Measurements from ENCODE around the gene ZNF644.

The ZNF644 gene

DNA sequence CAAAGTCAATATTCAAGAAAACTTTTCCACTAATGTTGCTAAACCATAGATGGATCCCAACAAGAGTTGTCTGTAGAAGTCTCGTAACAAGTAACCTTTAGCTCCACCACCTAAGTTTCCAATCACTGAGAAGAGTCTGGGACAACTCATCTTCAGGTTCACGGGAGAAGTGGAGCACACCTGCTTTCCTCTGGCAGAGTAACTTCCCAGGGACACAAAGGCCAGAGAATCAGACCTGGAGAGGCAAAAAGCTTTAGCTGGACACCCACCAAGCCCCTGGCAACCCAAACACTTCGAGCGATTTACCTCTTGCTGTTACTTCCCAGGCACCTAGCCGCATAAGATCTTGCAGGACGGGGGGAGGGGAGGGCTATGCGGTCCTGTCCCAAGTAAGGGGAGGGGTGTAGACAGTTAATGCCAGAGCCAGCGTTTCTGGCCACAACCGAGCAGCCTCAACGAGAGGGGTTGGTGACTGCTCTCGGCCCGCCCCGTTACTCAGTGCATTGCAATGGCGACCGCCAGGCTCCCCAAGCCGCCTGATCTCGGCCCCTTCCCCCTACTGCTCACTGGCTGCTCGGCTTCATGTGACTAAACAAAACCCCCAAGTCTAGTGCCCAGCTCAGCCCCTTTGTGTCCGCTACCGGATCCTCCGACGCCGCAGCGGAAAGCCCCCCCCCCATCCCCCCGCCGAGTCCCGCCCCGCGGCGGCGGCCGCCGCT, 709 bp downstream of the ZNF644 start:
- DNase-seq (ENCODE audit: low read depth), result peak; percentile 38

DNA sequence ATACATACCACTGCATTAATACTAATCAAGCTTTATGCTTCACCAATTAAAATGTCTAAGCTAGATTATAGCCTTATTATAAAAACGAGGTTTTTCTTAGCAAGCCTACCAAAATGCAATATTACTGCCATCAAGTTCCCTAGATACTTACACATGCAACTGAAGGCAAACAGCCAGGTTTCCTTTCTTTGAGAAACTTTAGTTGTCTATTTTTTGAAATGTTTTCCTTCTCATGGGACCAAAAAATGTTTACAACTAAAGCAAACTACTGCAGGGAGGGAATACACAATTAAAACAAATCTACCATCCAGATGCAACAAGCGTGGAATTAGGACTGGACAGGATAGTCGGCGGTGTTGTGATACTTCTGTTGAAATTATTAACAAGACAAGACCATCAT, 1.3 kb downstream of the ZNF644 start:
- no peak for DNase-seq (ENCODE audit: low read depth)

DNA sequence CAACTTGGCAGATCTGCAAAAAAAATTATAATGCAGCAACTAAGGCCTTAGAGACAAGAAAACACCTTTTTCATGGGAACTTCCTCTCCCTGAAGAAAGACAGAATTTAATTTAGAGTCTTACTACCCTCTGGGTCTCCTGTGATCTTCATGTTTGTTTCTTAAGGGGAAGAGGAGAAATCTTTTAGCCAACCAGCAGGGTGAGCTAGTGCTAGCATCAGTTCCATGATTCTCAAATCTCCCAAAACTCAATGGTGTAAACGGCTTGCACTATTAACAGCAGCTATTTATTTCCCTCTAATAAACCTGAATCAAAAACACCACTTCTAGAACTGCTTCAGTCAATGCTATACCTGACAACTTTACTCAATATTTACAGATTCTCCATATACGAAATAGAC, 3.8 kb downstream of the ZNF644 start:
- DNase-seq (ENCODE audit: low read depth), result no peak

DNA sequence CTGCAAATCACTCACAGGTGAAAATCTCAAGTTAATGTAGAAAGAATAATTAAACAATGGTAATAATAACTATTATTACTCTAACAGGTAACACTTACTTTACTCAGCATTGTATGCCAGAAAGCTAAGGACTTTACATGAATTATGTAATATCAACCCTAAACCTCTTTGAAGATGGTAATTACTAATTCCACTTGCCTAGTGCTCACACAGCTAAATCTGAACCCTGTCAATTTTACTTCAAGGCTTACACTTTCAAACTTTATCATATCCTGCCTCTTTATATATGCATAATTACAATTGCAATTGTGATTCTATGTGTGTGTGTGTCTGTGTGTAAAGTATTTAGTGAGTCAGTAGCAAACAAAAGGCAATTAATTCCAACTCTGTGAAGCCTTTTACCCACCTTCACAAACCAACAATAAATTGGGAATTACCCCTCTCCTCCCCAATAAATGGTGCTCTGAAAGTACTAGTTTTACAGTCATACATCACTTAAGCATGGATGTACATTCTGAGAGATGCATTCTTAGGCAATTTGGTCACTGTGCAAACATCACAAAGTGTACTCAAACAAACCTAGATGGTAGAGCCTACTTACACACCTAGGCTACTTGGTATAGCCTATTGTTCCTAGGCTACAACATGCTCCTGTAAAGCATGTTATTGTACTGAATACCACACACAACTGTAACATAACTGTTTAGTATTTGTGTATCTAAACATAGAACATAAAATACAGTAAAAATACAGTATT, 5.9 kb downstream of the ZNF644 start:
- no peak for DNase-seq (ENCODE audit: low read depth)

DNA sequence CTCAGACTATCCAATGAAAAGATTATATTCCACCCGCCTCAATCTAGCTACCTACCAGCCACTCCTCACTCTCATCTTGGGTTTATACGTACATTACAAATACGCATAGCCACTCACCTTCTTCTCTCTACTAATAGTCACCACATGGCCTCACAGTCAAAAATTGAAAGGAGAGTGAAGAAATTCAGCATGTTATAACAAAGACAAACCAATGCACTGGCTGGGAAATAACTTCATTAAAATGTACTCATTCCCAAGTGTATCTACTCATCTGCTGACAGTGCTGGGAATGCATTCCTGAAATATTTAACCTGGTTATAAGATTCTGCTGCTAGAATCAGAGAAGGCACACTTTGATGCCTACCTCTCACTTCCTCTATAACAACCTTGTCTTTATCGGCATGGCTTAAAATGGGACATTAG, 6.5 kb downstream of the ZNF644 start:
- DNase-seq (ENCODE audit: low read depth), result no peak

DNA sequence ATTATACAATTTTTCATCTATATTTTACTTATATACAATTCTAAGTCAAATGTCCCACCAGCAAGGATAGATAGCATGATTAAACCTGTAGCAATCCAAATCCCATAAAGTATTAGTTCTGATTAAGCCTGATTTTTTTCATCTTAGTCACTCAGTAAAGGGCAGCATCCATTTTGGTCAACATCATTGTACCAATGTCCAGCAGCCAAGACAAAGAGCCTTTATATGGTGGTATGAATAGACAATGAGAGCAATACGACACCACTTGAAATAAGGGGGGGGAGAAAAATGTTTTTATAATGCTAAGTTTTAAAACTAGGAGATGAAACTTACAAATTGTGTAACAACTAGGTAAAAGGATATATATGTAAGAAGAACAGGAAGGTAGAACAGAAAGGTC, 7.4 kb downstream of the ZNF644 start:
- no peak for DNase-seq (ENCODE audit: low read depth)

DNA sequence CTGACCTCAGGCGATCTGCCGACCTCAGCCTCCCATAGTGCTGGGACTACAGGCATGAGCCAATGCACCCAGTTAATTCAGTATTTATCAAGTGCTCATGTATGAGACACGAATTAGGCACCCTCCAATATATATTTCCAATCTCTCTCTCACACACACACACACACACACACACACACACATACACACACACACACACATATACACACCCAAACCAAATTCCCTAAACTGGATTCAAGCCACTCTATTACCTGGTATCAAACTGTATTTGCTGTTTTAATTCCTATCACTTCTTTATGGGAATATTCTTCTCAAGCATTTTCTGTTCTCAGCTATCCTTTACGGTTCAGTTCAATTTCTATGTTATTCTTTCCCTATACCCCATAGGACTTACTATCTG, 8.5 kb downstream of the ZNF644 start:
- DNase-seq (ENCODE audit: low read depth), result no peak

DNA sequence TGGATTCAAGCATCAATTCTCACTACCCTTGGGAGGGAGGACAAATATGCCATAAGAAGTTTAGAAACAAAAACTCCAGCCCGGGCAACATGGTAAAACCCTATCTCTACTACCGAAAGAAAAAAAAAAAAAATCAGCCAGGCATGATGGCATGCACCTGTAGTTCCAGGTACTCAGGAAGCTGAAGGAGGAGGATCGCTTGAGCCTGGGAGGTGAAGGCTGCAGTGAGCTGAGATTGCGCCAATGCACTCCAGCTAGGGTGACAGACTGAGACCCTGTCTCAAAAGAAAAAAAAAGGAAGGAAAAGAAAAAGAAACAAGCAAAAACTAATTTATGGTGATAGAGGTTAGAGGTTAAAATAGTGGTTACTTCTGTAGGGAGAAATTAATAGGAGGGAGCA, 9.6 kb downstream of the ZNF644 start:
- DNase-seq (ENCODE audit: low read depth), result no peak

DNA sequence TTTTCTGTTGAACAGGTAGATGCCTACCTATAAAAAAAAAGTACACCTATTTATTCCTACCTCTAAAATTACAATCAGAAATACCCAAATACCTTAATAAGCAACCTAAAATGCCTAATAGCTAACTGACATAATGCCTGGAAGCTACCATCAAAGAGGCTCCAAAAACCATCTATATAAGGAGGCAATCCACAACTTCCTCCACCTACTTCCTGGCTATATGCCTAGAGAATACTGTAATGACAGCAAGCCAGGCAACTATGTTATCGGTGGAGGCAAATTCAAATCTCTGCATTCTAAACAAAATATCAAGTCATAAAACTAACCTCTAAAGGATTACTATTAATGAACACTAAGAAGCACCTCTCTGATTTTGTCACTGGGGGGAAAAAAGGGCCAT, 10.1 kb downstream of the ZNF644 start:
- no peak for DNase-seq (ENCODE audit: low read depth)

DNA sequence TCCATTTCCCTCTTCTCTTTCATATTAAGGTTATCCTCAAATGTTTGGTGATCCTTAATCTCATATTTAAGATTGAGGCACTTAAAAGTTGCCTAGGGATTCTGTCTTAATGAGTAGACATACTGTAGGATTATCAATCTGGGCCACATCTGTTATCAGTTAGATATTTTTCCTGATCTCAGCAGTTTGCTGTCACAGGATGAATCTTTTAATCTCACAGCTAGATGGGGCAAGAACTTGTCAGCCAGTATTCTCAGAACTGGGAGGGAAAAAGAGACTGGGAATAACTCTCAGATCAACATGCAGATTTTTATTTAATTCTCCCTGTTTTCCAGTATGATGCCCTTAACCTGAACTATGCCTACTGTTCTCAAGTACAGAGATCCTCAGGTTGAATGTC, 14.0 kb downstream of the ZNF644 start:
- DNase-seq (ENCODE audit: low read depth), result no peak

DNA sequence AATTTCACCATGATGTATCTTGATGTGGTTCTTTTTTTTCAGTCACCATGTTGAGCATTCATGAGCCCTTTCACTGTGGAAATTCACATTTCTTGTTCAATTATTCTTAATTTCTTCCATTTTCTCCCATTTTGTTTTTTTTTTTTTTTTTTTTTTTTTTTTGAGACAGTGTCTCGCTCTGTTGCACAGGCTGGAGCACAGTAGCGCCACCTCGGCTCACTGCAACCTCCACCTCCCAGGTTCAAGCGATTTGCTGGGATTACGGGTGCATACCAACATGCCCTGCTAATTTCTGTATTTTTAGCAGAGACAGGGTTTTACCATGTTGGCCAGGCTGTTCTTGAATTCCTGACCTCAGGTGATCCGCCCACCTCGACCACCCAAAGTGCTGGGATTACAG, 14.7 kb downstream of the ZNF644 start:
- no peak for DNase-seq (ENCODE audit: low read depth)

DNA sequence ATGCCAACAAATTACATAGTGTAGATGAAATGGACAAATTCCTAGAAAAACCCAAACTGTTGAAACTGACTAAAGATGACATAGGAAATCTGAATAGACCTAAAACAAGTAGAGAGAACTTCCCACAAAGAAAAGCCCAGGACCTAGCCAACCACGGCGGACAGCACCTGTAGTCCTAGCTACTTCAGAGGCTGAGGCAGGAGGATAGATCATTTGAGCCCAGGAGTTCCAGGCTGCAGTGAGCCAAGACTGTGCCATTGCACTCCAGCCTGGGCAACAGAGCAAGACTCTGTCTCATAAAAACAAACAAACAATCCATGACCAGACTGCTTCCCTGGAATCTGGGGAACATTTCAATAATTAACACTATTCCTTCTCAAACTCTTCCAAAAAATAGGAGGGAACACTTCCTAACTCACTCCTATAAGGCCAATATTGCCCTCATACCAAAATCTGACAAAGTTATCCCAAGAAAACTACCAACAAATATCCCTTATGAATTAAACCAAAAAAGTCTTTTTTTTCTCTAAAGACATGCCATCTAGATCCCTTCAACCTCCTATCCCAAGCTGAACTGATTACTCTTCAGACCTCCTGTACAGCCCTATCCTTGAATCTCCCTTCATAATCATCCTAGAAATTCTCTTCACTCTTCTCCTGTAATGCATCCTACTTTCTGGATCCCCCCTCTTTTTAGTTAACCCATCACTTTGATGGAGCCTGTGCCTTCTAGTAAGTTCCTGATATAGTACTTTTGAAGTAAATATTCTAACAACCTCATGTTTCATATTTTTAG, 15.5 kb downstream of the ZNF644 start:
- DNase-seq (ENCODE audit: low read depth), result no peak

DNA sequence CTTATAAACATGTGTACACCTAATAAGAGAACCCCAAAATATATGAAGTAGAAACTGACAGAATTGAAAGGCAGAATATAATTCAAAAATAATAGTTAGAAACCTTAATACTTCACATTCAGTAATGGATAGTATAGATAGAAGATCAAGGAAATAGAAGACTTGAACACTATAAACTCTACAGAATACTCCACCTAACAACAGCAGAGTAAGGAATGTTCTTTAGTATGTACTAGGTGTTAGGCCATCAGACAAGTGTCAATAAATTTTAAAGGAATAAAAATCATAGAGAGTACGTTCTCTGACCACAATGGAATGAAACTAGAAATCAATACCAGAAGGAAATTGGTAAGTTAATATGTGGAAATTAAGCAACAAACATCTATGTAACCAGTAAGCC, 16.6 kb downstream of the ZNF644 start:
- DNase-seq (ENCODE audit: low read depth), result no peak

DNA sequence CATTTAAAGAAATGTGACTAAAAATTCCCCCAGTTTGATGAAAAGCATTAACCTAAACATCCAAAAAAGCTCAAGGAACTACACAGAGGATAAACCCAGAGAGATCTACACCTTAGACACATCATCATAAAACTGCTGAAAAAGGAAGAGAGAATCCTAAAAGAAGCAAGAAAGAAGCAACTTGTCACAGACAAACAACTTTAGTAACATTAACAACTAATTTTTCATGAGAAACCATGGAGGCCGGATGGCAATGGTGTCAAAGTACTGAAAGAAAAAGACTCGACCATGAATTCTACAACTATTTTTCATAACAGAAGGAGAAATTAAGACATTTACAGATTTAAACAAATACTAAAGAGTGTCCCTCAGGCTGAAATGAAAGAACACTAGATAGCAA, 17.7 kb downstream of the ZNF644 start:
- DNase-seq (ENCODE audit: low read depth), result no peak

DNA sequence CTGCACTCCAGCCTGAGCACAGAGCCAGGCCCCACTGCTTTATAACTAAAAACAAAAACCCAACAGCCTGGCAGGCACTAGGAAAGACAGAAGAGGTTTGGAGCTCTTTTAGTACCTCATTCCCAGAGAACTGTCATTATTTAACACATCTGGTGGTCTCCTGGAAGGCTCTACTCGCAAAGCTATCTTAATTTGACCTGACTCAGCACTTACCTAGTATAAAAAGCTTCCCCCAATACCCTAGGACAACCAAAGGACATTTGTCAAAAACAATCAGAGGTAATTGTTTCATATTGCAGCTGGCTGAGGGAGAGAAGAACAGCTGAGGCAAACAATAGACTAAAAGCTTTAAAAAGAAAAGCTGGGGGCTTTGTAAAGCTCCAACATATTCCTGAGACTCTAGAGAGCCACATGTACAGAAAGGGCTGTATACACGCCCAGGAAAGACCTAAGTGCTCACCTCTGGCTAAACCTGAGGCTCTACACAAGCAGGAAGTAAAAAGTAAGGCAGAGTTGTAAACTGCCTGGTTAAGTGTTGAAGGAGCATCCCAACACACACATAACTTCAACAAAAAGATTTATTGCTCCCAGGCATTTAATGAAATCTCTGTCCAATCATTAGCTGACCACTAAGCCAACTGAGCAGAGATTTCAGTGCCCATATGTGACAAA, 25.0 kb downstream of the ZNF644 start:
- no peak for DNase-seq (ENCODE audit: low read depth)

DNA sequence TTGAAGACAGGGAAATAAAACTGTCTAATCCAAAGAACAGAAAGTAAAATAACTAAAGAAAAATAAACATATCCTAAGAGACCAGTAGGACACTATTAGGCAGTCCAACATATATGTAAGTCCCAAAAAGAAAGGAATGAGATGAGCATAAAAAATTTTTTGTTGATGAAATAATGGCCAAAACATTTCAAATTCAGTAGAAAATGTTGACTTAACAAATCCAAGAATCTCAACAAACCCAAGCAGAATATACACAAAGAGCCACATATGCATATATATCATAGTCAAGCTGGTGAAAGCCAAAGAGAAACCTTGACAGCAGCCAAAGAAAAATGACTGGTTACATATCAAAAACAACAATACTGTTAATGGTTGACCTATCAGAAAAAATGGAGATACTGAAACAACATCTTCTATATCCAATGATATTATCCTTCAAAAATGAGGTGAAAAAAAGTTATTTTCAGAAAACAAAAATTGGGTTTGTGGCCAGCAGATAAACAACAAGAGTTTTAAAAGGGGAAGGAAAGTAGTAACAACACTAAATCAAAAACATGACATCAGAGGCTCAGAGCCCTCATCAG, 26.4 kb downstream of the ZNF644 start:
- no peak for DNase-seq (ENCODE audit: low read depth)

DNA sequence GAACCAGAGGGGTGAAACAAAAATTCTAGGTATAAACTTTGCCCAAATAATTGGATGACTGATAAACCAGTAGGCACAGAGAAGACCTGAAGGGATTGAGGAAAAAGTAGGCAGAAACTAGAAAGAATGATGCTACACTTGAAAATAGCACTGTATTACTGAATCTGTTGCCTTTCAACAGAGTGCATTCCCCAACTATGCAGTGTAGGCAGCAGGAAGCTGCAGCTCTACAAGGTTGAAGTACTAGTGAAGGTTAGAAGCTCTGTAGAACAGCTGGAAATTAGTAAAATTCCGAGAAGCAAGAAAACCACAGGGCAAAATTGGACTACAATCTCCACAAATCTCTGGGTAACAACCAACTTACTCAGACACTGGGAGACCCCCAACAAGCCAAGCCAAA, 27.4 kb downstream of the ZNF644 start:
- no peak for DNase-seq (ENCODE audit: low read depth)

DNA sequence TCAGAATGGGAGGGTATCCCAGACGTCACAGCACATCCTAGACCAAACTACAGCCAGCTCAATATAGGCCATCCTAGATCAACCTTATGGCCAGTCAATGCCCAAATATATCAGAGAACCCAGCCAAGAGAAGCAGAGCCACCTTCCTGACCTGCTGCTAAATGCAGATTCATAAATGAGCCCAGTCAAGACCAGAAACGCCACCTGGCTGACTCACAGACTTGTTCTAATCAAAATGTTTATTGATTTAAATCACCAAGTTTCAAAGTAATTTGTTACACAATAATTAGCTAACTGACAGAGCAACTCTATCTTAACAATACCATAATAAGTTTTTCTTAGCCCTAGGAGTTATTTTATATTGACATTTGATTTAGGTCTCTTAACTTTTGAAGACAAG, 28.6 kb downstream of the ZNF644 start:
- DNase-seq (ENCODE audit: low read depth), result no peak

DNA sequence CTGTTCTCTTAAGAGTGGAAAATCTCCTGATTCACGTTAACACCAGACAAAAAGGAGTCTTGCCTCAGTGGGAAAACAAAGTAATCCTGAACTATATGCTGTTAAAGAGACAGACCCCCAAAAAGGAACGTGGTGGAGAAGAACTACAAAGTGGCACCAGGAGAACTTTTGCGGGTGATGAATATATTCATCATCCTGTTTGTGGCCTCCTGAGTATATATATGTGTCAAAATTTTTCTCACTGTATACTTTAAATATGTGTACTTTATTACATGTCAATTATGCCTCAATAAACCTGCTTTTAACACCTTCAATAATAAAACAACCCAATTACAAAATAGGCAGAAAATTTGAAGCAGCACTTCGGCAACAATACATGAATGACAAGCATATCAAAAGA, 31.1 kb downstream of the ZNF644 start:
- DNase-seq (ENCODE audit: low read depth), result no peak

DNA sequence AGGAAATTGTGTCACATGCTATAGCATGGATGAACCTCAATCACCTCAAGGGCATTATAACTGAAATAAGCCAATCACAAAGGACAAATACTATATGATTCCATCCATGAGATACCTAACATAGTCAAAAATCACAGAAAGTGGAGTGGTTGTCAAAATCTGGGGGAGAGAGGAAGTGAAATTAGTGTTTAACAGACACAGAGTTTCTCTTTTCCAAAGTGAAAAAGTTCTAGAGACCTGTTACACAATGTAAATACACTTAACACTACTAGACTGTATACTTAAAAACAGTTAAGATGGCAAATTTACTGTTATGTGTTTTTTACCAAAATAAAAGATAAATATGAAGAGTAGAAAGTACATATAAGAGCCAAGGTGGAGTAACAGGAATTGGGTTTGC, 31.8 kb downstream of the ZNF644 start:
- DNase-seq (ENCODE audit: low read depth), result no peak

DNA sequence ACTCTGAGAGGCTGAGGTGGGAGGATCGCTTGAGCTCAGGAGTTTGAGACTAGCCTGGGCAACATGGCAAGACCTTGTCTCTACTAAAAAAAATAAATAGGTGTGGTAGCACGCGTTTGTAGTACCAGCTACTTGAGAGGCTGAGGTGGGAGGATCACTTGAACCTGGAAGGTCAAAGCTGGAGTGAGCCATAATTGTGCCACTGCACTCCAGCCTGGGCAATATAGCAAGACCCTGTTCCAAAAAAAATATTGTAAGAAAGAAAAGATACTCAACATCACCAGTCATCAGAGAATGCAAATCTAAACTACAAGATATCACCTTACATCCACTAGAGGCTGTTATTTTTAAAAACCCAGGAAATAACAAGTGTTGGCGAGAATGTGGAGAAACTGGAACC, 32.5 kb downstream of the ZNF644 start:
- no peak for DNase-seq (ENCODE audit: low read depth)

DNA sequence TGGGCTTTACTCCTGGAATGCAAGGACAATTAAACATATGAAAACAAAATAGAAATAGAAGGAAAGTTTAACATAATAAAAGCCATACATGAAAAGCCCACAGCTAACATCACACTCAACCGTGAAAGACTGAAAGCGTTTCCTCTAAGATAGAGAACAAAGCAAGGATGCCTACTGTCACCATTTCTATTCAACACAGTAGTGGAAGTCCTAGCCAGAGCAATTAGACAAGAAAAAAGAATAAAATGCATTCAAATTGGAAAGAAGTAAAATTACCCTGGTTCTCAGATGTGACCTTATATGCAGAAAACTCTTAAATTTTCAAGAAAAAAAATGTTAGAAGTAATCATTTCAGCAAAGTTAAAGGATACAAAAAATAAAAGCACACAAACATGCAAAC, 34.0 kb downstream of the ZNF644 start:
- no peak for DNase-seq (ENCODE audit: low read depth)

All from GM04504 (cell line).